ENCODE results near the gene FAM78B.

The FAM78B gene

GRCh38 chr1:166166698-166167571, at the start of gene FAM78B:
Gene FAM78B (minus strand): TSS chr1:166167001. CDS start chr1:166166248, 753 bp downstream.
- DNase-seq (ENCODE audit: low read depth): no peak

- no peak for DNase-seq (ENCODE audit: low read depth)
Measured at GRCh38 chr1:166202546-166202945, 35.7 kb upstream of the FAM78B start.

- DNase-seq (ENCODE audit: low read depth): no peak
Measured at GRCh38 chr1:166200743-166201142, 33.9 kb upstream of the FAM78B start.

GRCh38 chr1:166197597-166197996, 30.8 kb upstream of the FAM78B start:
- DNase-seq (ENCODE audit: low read depth): no peak

- DNase-seq (ENCODE audit: low read depth): no peak
Measured at GRCh38 chr1:166197141-166197540, 30.3 kb upstream of the FAM78B start.

GRCh38 chr1:166193057-166193698, 26.4 kb upstream of the FAM78B start:
- no peak for DNase-seq (ENCODE audit: low read depth)

- DNase-seq (ENCODE audit: low read depth): no peak
Measured at GRCh38 chr1:166190400-166190799, 23.6 kb upstream of the FAM78B start.

GRCh38 chr1:166189126-166189525, 22.3 kb upstream of the FAM78B start:
- no peak for DNase-seq (ENCODE audit: low read depth)

- no peak for DNase-seq (ENCODE audit: low read depth)
Measured at GRCh38 chr1:166185526-166185925, 18.7 kb upstream of the FAM78B start.

- no peak for DNase-seq (ENCODE audit: low read depth)
Measured at GRCh38 chr1:166184897-166185296, 18.1 kb upstream of the FAM78B start.

GRCh38 chr1:166184012-166184411, 17.2 kb upstream of the FAM78B start:
- DNase-seq (ENCODE audit: low read depth): no peak

GRCh38 chr1:166182281-166182680, 15.5 kb upstream of the FAM78B start:
- no peak for DNase-seq (ENCODE audit: low read depth)

GRCh38 chr1:166176416-166176815, 9.6 kb upstream of the FAM78B start:
- DNase-seq (ENCODE audit: low read depth): no peak

GRCh38 chr1:166175032-166175431, 8.2 kb upstream of the FAM78B start:
- no peak for DNase-seq (ENCODE audit: low read depth)

GRCh38 chr1:166174108-166174507, 7.3 kb upstream of the FAM78B start:
- no peak for DNase-seq (ENCODE audit: low read depth)

- no peak for DNase-seq (ENCODE audit: low read depth)
Measured at GRCh38 chr1:166172106-166172505, 5.3 kb upstream of the FAM78B start.

- DNase-seq (ENCODE audit: low read depth): no peak
Measured at GRCh38 chr1:166170726-166171125, 3.9 kb upstream of the FAM78B start.

GRCh38 chr1:166170075-166170474, 3.3 kb upstream of the FAM78B start:
- no peak for DNase-seq (ENCODE audit: low read depth)

- no peak for DNase-seq (ENCODE audit: low read depth)
Measured at GRCh38 chr1:166169182-166169581, 2.4 kb upstream of the FAM78B start.

GRCh38 chr1:166167572-166167925, 748 bp upstream of the FAM78B start:
- DNase-seq (ENCODE audit: low read depth): no peak

GRCh38 chr1:166166329-166166697, 488 bp downstream of the FAM78B start:
- DNase-seq (ENCODE audit: low read depth): no peak

GRCh38 chr1:166165661-166166328, 1.0 kb downstream of the FAM78B start:
- no peak for DNase-seq (ENCODE audit: low read depth)

All from non-pigmented ciliary epithelial cell (primary cell).